GM20431 (cell line): ENCODE results near the gene EIF3L.

ENCODE experiments used
- in situ Hi-C: fragments of 300-500 bp; cut with MseI, MboI; formaldehyde crosslinking; loops from one replicate; pipeline ENCODE4 v1.15.0; 2020; ENCODE audit warnings: low sequenced_read_pairs; ENCODE audit not compliant: unreplicated experiment

EIF3L gene

DNA sequence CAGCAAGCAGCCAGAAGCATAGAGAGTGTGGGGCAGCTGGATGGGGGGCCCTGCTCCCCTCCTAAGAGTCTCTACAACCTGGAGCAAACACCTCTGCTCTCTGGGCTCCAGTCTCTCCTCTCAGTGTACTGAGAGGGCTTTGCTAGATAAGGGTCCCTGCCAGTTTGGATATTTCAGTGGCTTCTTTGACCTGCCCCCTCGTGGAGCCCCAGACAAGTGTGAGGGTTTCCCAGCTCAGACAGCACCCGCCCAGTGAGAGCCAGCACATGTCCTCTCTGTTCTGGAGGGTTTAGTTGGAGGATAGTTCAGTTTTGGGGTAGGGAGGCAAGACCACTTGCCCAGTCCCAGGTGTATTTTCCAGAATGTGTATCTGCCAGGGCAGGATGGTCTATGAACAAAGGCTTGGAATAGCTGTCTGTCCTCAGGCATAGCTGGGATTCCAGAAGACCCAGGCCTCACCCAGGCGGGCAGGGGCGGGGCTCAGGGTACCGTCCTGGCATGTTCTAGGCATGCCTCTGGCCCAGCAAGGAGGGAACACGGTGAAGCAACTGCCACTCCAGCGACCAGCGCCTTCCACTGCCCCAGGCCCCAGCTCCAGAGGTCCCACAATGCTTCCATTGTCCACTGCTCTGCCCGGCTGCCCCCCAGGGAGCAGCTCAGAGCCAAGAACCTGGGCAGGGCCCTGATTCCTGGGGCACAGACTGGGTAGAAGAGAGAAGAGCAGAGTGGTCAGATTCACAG, 49.4 kb downstream of the EIF3L start:
- in situ Hi-C loops: no loop called here

DNA sequence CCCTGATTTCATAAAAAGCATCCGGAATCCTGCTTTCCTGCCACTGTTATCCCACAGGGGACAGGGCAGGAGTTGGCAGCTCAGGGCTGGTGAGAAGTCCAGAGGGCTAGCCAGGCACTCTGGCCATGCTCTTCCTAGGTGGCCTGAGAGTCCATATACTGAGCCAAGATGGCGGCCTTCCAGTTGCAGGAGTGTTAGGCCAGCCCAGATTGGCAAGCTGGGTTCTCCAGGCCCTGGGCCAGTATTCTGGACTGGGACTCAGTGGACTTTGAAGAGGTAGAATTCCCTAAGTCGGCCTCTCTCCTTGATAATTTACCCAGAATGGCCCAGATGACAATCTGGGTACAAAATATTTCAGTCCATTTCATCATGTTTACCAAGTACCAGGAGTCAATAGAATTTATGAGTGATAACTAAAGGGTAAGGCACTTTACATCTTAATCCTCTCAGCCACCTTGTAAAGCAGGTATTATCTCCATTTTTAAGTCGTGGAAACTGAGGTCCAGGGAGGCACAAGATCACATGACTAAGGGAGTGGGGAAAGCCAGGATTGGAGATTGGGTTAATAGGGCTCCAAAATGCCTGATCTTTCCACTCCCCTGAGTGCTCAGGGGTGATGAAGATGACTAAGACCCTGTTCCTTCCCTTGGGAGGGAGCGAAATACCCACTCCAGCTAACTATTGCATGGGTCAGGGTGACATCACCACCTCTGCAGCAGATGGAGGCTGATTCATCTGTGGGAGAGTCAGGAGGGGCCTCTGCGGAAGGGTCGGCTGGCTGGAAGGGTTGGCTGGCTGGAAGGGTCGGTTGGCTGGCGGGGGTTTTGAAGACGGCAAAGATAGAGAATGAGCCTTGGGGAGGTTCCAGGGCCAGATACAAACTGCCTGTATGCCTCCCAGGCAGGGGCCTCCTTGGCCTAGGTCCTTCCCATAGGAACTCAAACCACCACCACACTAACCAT, 55.6 kb downstream of the EIF3L start:
- in situ Hi-C loops: no loop called here

DNA sequence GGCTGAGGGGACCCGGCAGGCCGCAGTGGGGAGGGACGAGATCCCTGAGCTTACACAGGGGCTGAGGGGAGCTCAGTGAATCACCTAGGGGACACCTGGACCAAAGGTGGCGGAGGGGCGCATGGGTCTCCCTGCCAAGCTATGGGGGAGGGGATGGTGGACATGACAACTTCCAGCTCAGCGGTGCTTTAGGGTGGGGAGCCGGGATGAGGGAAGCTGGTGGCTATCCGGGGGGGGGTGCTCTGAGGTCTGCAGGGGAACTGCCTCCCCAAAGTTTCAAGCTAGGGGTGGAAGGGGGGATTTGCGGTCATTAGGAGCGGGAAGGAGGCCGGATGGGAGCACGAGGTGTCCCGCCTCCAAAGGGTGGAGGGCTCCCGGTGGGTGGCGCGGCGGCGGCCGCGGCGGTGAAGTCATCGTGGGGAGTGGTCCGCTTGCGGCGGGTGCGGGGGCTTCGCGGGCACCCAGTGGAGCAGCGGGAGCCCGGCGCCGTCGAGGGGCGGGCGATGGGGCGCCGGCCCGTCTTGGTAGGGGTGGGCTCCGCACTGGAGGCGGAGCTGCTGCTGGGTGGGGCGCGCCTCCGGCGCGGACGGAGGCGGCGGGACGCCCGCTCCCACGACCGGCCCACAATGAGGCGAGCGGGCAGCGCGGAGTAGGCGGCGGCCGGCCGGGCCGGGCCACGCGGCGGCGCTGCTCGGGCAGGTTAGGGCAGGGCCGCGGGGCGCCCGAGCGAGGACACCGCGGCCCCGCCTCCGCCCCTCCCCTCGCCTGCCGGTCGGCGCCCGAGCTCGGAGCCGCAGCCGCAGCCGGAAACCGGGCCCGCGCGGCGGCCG, 56.5 kb downstream of the EIF3L start, which contains the start of gene MICALL1:
MICALL1 (plus strand) TSS at position 764 of the 830 bp plus-strand sequence. CDS start 126 bp downstream, outside the sequence.
- in situ Hi-C loops: no loop called here

DNA sequence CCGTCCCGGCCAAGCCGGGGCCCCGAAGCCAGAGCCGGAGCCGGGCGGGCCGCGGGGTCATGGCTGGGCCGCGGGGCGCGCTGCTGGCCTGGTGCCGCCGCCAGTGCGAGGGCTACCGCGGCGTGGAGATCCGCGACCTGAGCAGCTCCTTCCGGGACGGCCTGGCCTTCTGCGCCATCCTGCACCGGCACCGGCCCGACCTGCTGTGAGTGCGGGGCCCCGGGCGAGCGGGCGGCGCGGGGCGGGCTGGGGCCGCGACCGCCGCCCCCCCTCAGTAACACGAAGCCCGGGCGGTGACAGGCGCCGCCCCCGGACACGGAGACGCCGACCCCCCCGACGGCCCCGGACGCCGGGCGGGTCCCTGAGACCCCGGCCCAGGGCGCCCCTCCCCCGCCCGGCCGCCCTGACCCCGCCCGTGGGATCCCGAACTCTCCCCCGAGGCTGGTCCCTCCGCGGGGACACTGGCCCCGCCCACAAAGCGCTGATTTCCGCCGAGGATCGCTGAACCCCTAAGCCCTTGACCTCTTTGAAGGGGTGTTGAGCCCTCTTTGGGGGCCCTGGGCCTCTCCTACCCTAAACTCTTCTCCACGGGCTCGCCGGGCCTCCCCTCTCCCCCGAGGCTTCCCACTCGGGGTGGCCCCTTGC, 57.3 kb downstream of the EIF3L start:
- in situ Hi-C loops: no loop called here

DNA sequence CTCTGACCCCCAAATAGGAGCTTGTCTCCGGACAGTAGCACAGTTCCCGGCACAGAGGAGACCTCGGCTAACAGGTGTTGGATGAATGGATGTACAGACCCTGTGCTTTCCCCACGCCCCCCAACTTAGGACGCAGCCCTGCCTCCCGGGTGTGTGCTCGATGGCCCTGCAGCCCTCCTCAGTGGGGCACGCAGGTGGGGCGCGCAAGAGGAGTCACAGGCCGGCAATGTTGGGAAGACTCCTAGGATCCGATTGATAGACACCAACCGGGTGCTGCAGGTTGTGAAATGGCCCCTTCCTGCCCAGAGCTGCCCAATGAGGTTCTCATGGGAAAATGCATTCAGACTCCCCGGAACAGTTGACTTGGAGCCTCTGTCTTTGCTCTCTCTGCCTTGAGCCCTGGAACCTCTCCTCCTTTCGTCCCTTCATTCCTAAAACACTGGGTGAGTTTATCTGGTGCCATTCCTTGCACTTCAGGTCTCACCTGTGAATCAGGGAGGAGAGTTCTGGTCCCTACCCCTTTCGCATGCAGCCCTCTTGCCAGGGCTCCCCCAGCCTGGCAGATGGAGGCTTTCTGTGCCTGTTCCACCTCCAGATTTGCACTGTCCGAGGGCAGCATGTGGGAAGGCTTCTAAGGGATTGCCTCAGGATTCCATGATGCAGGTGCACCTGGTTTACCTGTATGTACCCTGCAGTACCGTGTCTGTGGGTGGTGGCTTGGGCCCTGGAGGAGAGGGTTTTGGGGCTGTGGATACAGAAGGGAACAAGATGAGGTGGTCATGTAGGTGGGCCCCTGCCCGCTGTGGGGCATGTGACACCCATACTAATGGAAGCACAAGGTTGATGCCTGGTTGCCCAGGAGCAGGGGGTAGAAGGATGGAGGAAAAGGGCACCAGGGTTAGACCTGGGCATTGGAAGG, 58.1 kb downstream of the EIF3L start:
- in situ Hi-C loops: no loop called here

DNA sequence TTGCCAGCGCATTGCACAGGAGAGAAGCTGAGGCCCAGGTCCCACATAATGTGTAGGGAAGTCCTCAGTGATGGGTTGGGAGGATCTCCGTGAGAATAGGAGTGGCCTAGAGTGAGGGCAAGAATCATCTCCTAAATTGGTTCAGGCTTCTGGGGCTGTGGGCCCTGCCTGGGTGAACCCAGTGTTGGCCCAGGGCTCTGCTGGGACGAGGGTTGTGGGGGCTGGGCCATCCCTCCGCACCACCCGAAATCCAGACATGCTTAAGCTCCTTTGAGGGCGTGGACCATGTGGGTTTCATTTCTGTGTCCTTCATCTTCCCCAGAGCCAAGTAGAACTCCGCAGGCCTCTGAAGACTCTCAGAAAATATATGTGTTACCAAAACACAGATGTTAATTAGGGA, 60.5 kb downstream of the EIF3L start:
- in situ Hi-C loops: no loop called here

DNA sequence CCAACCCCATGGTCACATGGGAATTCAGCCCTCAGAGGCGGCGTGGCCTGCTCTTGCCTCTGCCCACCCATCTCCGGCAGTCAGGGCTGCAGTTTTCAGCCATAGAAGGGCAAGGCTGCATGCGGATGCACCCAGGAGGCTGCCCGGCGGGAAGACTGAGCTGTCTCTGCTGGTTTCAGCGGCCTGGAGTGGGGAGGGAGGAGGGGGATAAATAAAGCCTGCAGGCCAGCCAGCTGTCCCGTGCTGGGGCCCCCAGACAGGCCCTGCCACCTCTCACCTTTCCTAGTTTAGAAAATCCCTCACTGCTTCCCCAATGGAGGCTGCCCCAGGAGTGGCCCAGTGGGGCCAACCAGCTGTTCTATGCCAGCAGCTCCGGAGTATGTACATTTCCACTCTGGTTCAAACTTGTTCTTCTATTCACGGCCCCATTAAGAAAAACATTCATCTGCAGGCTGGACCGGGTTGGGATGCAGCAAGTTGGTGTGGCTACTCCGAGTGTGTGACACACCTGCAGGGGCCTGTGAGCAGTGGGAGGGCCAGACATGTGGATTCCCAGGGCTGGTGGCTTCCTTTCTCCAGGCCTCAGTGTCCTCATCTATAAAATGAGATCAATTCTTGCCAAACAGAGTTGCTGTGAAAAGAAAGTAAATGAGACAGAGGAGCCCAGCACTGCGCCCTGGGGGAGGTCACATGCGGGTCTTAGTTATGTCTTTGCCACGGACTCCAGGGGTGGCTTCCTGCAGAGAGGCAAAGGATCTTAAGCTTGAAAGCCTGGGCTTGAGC, 61.9 kb downstream of the EIF3L start:
- in situ Hi-C loops: no loop called here

DNA sequence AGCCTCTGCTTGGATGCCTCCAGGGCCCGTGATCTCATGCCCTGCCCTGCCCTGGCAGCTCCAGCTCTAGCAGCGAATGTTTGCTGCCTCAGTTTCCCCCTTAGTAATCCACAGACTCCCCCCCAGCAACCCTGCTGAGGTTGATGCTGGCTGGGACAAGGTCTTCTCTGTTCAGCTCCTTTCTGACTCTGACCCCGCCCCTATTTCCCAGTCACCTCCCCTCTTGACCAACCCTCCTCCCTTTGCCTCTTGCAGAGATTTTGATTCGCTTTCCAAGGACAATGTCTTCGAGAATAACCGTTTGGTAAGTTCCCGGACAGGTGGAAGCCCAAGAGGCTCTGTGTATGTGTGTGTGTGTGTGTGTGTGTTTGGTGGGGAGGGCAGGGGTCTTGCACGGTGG, 62.5 kb downstream of the EIF3L start:
- in situ Hi-C loops: no loop called here

DNA sequence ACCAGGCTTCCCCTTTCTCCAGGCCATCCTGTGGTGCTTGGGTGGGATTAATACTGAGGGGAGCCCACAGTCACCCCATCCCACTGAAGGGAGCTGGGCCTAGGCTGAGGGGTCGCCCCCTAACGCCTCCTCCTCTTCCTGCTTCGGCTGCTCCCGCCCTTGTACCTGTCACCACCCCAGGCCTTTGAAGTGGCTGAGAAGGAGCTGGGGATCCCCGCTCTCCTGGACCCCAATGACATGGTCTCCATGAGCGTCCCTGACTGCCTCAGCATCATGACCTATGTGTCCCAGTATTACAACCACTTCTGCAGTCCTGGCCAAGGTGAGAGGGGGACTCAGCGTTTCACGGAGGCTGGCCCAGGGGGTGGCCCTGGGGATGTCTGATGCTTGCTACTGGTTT, 63.0 kb downstream of the EIF3L start:
- in situ Hi-C loops: no loop called here

DNA sequence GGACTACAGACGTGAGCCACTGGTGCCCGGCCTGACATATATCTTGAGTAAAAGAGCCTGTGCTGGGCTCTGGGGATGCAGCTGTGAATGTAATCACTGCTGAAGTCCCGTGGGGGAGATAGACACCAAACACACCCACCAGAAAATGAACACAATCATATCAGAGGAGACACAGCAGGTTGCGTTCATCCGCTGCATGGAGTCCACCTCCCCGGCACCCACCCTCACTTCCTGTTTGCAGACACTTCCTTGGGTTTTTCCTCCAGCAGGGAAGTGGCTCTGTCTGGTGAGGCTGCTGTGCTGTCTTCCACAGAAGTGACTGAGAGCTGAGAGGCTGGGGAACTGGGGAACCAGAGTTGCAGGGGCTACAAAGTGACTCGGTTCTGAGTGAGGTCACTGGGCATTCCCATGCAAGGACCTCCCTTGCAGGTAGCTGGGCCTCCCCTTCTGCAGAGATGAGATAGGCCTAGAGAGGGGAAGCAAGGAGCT, 64.1 kb downstream of the EIF3L start:
- in situ Hi-C loops: no loop called here

DNA sequence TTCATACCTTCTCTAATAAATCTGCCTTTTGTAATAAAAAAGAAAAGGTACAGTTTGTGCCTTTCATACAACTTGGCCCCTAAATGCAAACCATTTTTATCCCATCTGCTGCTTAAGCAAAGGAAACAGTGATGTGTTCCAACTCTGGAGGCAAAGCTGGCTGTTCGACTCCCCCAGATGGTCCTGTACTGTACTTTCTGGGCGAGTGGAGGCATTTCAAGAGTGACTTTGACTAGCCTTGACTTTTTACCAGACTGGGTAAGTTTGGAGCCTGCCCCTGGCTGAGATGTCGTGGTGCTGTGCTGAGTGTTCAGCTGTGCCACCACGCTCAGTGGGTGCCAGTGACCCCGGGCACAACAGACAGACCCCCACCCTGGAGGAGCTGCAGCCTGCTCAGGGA, 67.1 kb downstream of the EIF3L start:
- in situ Hi-C loops: no loop called here

DNA sequence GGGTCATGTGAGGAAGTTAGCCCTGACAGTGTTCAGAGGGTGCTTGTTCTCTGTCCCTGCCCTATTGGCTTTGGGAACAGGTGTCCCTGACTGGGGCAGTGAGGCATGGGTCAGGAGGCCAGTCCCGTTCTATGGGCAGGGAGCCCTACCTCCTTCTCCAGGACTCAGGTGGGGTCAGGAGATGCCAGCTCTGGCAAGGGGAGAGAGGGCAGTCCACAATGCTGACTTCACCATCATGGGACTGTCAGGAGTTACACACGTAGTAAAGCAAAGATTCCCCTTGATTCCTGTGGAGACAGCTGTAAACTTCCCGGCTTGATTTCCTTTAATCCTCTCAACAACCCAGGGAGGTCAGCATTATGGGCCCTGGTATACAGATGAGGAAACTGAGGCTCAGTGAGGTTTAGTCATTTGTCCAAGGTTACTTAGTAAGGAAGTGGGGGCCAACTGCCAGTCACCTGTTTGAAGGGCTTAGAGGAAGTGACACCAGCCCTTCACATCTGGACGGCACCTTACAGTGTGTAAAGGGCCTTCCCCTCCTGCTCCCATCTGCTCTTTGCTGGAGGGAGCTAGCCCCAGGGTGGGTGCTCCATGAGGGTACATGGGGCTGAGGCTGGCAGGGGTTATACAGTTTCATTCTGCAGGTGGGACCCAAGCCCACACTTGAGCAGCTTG, 68.8 kb downstream of the EIF3L start:
- in situ Hi-C loops: no loop called here

DNA sequence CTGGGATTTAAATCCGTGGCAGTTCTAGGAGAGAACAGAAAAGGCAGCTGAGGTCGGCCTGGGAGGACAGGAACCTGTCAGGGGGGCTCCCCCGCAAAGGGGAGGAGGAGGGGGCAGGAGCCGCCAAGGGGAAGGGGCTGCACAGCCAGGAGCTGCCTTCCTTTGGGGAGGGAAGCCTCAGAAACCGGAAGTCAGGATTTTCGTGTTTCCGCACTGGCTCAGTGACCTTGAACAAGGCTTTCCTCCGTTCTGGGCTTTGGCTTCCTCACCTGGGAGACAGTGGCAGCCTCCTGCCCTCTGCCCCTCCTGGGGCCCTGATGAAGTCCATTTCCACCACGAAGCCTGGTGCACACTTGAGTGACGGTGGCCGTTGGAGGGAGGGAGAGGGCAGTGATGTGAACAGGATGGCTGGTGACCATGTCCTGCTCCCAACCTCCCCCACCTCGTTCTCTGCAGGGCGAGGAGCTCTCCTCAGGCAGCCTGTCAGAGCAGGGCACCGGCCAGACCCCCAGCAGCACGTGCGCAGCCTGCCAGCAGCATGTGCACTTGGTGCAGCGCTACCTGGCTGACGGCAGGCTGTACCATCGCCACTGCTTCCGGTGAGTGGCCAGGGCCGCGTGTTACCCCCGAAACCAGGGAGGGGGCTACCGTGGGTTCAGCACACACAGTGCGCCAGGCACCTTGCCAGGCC, 69.5 kb downstream of the EIF3L start:
- in situ Hi-C loops: no loop called here

DNA sequence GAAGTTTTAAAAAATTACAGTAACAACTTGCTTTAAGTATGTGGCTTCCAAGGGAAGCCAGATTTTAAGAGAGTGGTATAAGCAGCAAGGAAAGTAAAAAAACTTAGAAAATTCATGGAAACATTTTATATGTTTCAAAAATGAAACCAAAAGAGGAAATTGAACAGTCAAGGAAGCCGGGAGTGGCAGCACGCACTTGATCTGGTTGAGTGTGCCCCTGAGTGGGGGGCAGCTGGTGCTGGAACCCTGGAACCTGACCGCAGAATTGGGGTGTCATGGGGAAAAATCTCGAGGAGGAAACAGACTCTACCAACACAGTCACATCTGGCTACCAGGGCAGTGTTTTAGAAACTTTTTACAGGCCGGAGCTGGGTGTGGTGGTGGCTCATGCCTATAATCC, 70.9 kb downstream of the EIF3L start:
- in situ Hi-C loops: no loop called here

DNA sequence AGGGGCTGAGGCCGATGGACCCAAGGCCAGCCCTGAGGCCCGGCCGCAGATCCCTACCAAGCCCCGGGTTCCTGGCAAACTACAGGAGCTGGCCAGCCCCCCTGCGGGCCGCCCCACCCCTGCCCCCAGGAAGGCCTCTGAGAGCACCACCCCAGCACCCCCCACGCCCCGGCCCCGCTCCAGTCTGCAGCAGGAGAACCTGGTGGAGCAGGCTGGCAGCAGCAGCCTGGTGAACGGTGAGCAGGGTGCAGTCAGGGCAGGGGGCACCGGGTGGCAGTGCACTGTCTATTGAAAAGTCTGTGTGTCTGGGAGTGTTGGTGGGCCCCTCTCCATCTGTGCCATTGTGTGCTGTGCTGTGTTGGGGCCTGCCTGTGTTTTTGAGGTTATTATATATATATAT, 73.0 kb downstream of the EIF3L start:
- in situ Hi-C loops: no loop called here

DNA sequence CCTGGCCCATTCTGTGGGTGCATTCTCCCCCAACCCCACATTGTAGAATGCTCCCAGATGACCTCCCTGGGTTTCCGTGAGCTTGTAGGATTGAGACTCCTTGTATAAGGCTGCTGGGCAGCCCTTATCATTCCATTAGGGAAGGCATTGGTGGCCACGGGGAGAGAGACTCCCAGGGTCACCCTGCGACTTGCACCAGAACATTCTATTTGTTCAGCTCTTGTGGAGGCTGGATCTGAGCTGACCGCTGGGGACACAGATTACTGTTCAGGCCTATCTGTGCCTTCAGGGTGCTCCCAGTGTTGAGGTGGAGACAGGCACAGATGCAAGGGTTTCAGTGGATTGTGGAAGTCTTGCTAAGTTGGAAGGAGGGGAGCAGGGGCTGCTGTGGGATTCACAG, 74.7 kb downstream of the EIF3L start:
- in situ Hi-C loops: no loop called here
